HepG2 (cell line): ENCODE results near the gene DDAH2. TPM values are rescaled to one million over a fixed set of nuclear protein-coding genes. Genes with fewer than 3 reads are reported as not detected.

Source experiments
- HDAC2 ChIP-seq: sonication (generic); formaldehyde crosslinking; IDR thresholded peaks from 2 replicates; pipeline ENCODE4 v1.4.0; 2020; ENCODE audit warnings: missing genetic modification reagents
- RNF2 ChIP-seq: fragments of 450-650 bp; conservative IDR thresholded peaks from 2 replicates; pipeline ENCODE4 v1.6.1; 2016; ENCODE audit warnings: low read depth
- RXRA ChIP-seq: sonication (generic); formaldehyde crosslinking; IDR thresholded peaks from 2 replicates; pipeline ENCODE4 v1.5.1; 2020; ENCODE audit warnings: missing genetic modification reagents
- ZBTB38 ChIP-seq: sonication (generic); formaldehyde crosslinking; IDR thresholded peaks from 2 replicates; pipeline ENCODE4 v1.5.1; 2020; ENCODE audit warnings: mild to moderate bottlenecking, missing genetic modification reagents
- ZNF33B ChIP-seq: sonication (generic); formaldehyde crosslinking; IDR thresholded peaks from 2 replicates; pipeline ENCODE4 v1.5.1; 2020; ENCODE audit warnings: mild to moderate bottlenecking, missing genetic modification reagents
- ZNF563 ChIP-seq: sonication (generic); formaldehyde crosslinking; IDR thresholded peaks from 2 replicates; pipeline ENCODE4 v1.8.0; 2022; ENCODE audit warnings: mild to moderate bottlenecking, moderate library complexity, missing genetic modification reagents
- ZNF605 ChIP-seq: sonication (generic); formaldehyde crosslinking; IDR thresholded peaks from 2 replicates; pipeline ENCODE4 v1.8.0; 2022; ENCODE audit warnings: mild to moderate bottlenecking, missing genetic modification reagents
- ZSCAN20 ChIP-seq: sonication (generic); formaldehyde crosslinking; IDR thresholded peaks from 2 replicates; pipeline ENCODE4 v1.4.0; 2020; ENCODE audit warnings: missing genetic modification reagents, mild to moderate bottlenecking, borderline replicate concordance
- polyA plus RNA-seq, 8 experiments: library from polyadenylated mRNA; depleted of rRNA in 3 of 8; stranded (reverse) in 7 of 8; unstranded in 1 of 8; fragments of >200 nt; fragmentation: Illumina TruSeq in 4 of 8; extraction: Trizol in 4 of 8; gene quantifications; 2 replicates each; pipeline versions ENCODE4 v1.2.1 to v1.2.3, GENCODE V29; 2011 to 2016; ENCODE audit warnings: low read depth in 4 of 8, missing spikeins in 1 of 8, mixed read lengths in 1 of 8; ENCODE audit not compliant: insufficient read depth in 1 of 8
- total RNA-seq, 5 experiments: library from RNA; depleted of rRNA; stranded (reverse); fragments of >200 nt; fragmentation: Illumina TruSeq; extraction: Trizol; gene quantifications; 2 replicates each; pipeline ENCODE4 v1.2.3, GENCODE V29; 2016; ENCODE audit warnings: low read depth in 1 of 5
- TF ChIP-seq, protein P1 (sequence below): sonication (generic); formaldehyde crosslinking; IDR thresholded peaks from 2 replicates; pipeline ENCODE4 v1.9.0; 2021; ENCODE audit warnings: mild to moderate bottlenecking, missing genetic modification reagents
- TF ChIP-seq, protein P2 (sequence below): sonication (generic); formaldehyde crosslinking; IDR thresholded peaks from 2 replicates; pipeline ENCODE4 v1.4.0; 2020; ENCODE audit warnings: mild to moderate bottlenecking, missing genetic modification reagents
- TF ChIP-seq, protein P3 (sequence below): sonication (generic); formaldehyde crosslinking; IDR thresholded peaks from 2 replicates; pipeline ENCODE4 v1.4.0; 2020; ENCODE audit warnings: missing genetic modification reagents

Gene DDAH2
- total and polyA plus RNA-seq, 2 of the 13 experiments (the other 11 are each of a cell fraction or from before 2014, with no cell fraction given): 16.4 to 21.1 TPM

DNA sequence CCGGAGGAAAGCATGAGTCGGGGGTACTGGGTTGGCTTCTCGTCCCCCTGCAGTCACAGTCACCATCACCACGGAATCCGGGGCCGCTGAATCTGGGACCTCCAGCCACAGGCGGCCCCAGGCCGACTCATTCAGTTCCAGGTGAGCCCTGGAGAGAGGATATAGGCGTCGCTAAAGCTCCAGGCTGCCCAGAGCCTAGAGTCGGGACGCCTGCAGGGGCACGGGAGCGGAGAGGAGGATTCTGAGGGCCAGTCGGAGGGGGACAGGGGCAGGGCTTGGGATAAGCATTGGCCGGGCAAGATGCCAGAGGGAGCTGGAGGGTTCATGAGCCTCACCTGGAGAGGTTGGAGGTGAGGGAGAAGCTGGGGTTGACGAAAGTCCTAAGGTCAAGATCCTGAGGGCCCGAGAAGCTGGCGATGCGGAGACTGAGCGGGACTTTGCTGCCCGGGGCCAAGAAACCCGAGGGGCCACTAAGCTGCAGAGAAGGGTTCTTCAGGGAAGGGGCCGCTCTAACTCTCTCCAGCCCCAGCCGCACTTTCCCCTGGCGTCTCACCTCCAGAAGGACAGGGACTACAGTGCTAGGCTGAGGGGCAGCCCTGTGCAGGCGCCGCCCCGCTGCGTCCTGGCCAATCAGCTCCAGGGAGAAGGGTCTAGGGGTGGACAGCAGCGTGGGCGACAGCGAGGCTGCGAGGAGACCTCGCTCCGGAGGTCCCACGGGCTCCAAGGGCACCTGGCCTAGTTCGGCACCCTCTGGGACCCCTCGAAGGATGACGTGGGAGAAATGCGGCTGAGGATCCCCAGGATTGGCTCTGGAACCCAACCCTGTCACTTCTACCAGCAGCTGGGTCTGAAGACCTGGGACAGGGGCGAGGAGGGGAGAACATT lies 37.1 kb upstream of the DDAH2 start (continued):
- TF ChIP-seq, protein P1, sequence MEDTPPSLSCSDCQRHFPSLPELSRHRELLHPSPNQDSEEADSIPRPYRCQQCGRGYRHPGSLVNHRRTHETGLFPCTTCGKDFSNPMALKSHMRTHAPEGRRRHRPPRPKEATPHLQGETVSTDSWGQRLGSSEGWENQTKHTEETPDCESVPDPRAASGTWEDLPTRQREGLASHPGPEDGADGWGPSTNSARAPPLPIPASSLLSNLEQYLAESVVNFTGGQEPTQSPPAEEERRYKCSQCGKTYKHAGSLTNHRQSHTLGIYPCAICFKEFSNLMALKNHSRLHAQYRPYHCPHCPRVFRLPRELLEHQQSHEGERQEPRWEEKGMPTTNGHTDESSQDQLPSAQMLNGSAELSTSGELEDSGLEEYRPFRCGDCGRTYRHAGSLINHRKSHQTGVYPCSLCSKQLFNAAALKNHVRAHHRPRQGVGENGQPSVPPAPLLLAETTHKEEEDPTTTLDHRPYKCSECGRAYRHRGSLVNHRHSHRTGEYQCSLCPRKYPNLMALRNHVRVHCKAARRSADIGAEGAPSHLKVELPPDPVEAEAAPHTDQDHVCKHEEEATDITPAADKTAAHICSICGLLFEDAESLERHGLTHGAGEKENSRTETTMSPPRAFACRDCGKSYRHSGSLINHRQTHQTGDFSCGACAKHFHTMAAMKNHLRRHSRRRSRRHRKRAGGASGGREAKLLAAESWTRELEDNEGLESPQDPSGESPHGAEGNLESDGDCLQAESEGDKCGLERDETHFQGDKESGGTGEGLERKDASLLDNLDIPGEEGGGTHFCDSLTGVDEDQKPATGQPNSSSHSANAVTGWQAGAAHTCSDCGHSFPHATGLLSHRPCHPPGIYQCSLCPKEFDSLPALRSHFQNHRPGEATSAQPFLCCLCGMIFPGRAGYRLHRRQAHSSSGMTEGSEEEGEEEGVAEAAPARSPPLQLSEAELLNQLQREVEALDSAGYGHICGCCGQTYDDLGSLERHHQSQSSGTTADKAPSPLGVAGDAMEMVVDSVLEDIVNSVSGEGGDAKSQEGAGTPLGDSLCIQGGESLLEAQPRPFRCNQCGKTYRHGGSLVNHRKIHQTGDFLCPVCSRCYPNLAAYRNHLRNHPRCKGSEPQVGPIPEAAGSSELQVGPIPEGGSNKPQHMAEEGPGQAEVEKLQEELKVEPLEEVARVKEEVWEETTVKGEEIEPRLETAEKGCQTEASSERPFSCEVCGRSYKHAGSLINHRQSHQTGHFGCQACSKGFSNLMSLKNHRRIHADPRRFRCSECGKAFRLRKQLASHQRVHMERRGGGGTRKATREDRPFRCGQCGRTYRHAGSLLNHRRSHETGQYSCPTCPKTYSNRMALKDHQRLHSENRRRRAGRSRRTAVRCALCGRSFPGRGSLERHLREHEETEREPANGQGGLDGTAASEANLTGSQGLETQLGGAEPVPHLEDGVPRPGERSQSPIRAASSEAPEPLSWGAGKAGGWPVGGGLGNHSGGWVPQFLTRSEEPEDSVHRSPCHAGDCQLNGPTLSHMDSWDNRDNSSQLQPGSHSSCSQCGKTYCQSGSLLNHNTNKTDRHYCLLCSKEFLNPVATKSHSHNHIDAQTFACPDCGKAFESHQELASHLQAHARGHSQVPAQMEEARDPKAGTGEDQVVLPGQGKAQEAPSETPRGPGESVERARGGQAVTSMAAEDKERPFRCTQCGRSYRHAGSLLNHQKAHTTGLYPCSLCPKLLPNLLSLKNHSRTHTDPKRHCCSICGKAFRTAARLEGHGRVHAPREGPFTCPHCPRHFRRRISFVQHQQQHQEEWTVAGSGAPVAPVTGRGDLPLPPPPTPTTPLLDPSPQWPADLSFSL (CRISPR knock-in tag): no peak
- TF ChIP-seq ZNF33B (CRISPR knock-in tag): peak; percentile 90
- TF ChIP-seq ZSCAN20: 0 out of 2 replicates have a peak, but pooled peaks have one; percentile 47
- TF ChIP-seq RXRA (CRISPR knock-in tag): peak; percentile 44
- TF ChIP-seq, protein P2, sequence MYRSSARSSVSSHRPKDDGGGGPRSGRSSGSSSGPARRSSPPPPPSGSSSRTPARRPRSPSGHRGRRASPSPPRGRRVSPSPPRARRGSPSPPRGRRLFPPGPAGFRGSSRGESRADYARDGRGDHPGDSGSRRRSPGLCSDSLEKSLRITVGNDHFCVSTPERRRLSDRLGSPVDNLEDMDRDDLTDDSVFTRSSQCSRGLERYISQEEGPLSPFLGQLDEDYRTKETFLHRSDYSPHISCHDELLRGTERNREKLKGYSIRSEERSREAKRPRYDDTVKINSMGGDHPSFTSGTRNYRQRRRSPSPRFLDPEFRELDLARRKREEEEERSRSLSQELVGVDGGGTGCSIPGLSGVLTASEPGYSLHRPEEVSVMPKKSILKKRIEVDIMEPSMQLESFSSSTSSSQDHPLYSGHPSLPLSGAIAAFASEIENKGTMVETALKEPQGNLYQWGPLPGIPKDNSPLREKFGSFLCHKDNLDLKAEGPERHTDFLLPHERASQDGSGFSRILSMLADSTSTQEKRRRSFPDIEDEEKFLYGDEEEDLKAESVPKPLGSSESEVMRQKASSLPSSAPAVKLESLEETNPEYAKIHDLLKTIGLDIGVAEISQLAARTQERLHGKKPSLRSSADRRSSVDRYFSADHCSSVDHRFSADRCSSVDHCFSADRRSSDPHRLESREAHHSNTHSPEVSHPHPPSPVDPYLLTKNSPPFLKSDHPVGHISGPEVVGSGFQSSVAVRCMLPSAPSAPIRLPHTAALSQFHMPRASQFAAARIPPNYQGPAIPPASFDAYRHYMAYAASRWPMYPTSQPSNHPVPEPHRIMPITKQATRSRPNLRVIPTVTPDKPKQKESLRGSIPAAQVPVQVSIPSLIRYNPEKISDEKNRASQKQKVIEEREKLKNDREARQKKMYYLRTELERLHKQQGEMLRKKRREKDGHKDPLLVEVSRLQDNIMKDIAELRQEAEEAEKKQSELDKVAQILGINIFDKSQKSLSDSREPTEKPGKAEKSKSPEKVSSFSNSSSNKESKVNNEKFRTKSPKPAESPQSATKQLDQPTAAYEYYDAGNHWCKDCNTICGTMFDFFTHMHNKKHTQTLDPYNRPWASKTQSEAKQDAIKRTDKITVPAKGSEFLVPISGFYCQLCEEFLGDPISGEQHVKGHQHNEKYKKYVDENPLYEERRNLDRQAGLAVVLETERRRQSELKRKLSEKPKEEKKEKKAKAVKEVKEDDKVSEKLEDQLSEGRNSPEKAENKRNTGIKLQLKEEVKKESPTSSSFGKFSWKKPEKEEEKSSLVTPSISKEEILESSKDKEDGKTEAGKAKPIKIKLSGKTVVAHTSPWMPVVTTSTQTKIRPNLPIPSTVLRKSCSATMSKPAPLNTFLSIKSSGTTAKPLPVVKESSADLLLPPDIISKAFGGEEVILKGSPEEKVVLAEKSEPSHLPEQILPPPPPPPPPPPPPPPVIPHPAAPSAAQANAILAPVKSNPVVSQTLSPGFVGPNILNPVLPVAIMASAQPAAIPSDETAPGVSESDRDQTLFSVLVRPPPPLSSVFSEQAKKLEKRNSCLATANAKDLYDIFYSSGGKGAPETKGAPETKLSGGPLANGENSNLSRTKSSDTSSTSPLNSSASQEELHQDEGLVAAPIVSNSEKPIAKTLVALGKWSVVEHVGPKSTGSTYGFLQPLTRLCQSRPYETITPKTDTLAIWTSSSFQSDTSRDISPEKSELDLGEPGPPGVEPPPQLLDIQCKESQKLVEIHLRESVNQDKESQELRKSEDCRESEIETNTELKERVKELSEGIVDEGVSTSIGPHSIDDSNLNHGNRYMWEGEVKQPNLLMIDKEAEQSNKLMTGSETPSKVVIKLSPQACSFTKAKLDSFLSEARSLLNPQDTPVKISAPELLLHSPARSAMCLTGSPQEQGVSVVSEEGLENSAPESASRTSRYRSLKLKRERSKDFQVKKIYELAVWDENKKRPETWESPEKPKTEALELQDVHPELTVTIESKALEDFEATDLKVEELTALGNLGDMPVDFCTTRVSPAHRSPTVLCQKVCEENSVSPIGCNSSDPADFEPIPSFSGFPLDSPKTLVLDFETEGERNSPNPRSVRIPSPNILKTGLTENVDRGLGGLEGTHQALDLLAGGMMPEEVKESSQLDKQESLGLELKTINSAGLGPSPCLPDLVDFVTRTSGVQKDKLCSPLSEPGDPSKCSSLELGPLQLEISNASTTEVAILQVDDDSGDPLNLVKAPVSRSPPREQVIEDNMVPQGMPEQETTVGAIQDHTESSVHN (CRISPR knock-in tag): peak; percentile 70; the same call in 1 of the 2 replicates
- 0 out of 2 replicates have a peak, but pooled peaks have one; percentile 28 for TF ChIP-seq RNF2
- peak; percentile 16; the same call in 1 of the 2 replicates for TF ChIP-seq ZNF563 (CRISPR knock-in tag)
- TF ChIP-seq, protein P3, sequence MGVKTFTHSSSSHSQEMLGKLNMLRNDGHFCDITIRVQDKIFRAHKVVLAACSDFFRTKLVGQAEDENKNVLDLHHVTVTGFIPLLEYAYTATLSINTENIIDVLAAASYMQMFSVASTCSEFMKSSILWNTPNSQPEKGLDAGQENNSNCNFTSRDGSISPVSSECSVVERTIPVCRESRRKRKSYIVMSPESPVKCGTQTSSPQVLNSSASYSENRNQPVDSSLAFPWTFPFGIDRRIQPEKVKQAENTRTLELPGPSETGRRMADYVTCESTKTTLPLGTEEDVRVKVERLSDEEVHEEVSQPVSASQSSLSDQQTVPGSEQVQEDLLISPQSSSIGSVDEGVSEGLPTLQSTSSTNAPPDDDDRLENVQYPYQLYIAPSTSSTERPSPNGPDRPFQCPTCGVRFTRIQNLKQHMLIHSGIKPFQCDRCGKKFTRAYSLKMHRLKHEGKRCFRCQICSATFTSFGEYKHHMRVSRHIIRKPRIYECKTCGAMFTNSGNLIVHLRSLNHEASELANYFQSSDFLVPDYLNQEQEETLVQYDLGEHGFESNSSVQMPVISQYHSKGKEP: 0 out of 2 replicates have a peak, but pooled peaks have one; percentile 39
- peak; percentile 84 for TF ChIP-seq ZNF605 (CRISPR knock-in tag)
- peak; percentile 61; the same call in 1 of the 2 replicates for TF ChIP-seq ZBTB38 (CRISPR knock-in tag)
- TF ChIP-seq HDAC2 (CRISPR knock-in tag): 0 out of 2 replicates have a peak, but pooled peaks have one; percentile 46
